Ascending aorta (tissue), 2 donors: ENCODE results near the gene SMTN. TPM values are rescaled to one million over a fixed set of nuclear protein-coding genes. Genes with fewer than 3 reads are reported as not detected.
"Not testable (repeated sequence)": the region's sequence is repeated elsewhere in the genome, so short reads cannot be mapped to it uniquely, and the experiment has no call there.

ENCODE experiments used
- DNase-seq, 2 donors: peaks; one replicate each; pipeline ENCODE4 v3.0.0-alpha.2; 2019; ENCODE audit warnings: low spot score in 2 of 2
- H3K27ac ChIP-seq, 2 donors: fragments of 200-600 bp; sonication (generic); one replicate each; pipeline ENCODE4 v1.5.1; 2016 to 2017; ENCODE audit warnings: mild to moderate bottlenecking in 1 of 2
- H3K27me3 ChIP-seq: fragments of 200-600 bp; sonication (generic); one replicate; pipeline ENCODE4 v1.5.1; 2017
- H3K36me3 ChIP-seq, 2 donors: fragments of 200-600 bp; sonication (generic); one replicate each; pipeline ENCODE4 v1.5.1; 2016
- H3K4me1 ChIP-seq, 2 donors: fragments of 200-600 bp; sonication (generic); one replicate each; pipeline ENCODE4 v1.5.1; 2016 to 2017; ENCODE audit warnings: mild to moderate bottlenecking in 1 of 2
- H3K4me3 ChIP-seq, 2 donors: fragments of 200-600 bp; sonication (generic); one replicate each; pipeline ENCODE4 v1.5.1; 2016 to 2017; ENCODE audit warnings: mild to moderate bottlenecking in 1 of 2
- H3K9me3 ChIP-seq, 2 donors: fragments of 200-600 bp; sonication (generic); one replicate each; pipeline ENCODE4 v1.5.1; 2016
- intact Hi-C: fragments of 100-400 bp; cut with DNase I; formaldehyde crosslinking; loops from one replicate; pipeline ENCODE4 v1.15.1; 2023
- total RNA-seq: library from RNA; depleted of rRNA; stranded (reverse); fragments of >200 nt; gene quantifications from one replicate; pipeline ENCODE4 v1.1.0, GENCODE V29; 2016
- TF ChIP-seq, protein P1 (sequence below), 3 experiments: fragments of 200-600 bp in 2 of 3; fragments of 450-650 bp in 1 of 3; sonication (generic) in 2 of 3; IDR thresholded peaks; one replicate each; pipeline ENCODE4 v1.5.1; 2016 to 2019; ENCODE audit warnings: antibody characterized with exemption in 3 of 3, mild to moderate bottlenecking in 1 of 3, moderate library complexity in 1 of 3

Gene SMTN
- total RNA-seq, 1 donor from 2014 or later, result 671 TPM

DNA sequence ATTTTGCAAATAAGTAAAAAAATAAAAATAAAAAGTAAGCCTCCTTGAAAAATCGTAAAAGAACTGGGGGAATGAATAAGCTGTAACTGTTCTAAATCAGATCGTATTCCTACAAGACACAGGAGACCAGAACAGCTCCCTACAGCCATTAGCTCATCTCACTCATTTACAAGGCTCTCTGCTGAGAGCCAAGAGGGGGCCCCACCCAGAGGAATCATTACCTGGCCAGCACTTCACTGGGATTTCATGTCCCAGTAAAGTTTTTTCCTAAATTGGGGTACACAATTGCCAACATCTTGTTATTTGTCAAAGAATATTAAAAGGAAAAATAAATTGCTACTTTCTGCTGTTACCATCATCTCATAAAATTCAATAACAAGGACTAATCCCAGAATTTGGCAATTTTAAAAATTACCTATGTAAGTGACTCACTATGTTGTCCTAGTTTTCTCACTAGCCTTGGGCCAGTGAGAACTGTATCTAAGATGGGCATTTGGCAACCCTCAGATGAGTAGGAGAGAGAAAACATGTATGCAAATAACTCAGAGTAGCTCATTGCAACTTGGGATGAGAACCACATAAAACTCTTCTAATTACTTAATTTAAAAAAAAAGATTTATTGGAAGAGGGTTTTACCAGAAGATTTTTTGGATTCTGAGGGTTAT, 18.4 kb upstream of the SMTN start:
- intact Hi-C loops, result no loop called here
- H3K27ac ChIP-seq, result no peak overlapping the region

GRCh38 chr22:31064369-31064768, 16.7 kb upstream of the SMTN start:
- Histone ChIP-seq H3K4me3 (no peak overlapping the region), H3K27ac (no peak overlapping the region), H3K9me3 (no peaks in the 10 kb centered on the region), H3K27me3 (no peaks in the 10 kb centered on the region), H3K4me1 (no peaks in the 10 kb centered on the region), H3K36me3 (no peaks in the 10 kb centered on the region)
- no peak for DNase-seq
- TF ChIP-seq, protein P1, sequence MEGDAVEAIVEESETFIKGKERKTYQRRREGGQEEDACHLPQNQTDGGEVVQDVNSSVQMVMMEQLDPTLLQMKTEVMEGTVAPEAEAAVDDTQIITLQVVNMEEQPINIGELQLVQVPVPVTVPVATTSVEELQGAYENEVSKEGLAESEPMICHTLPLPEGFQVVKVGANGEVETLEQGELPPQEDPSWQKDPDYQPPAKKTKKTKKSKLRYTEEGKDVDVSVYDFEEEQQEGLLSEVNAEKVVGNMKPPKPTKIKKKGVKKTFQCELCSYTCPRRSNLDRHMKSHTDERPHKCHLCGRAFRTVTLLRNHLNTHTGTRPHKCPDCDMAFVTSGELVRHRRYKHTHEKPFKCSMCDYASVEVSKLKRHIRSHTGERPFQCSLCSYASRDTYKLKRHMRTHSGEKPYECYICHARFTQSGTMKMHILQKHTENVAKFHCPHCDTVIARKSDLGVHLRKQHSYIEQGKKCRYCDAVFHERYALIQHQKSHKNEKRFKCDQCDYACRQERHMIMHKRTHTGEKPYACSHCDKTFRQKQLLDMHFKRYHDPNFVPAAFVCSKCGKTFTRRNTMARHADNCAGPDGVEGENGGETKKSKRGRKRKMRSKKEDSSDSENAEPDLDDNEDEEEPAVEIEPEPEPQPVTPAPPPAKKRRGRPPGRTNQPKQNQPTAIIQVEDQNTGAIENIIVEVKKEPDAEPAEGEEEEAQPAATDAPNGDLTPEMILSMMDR (IDR thresholded peaks at IDR 0.05), result no peak
- intact Hi-C loops, result no loop called here

More for the DNA sequence above, 18.4 kb upstream of the SMTN start:
- Histone ChIP-seq H3K27me3 (no peaks in the 10 kb centered on the region), H3K36me3 (no peaks in the 10 kb centered on the region), H3K9me3 (no peaks in the 10 kb centered on the region), H3K4me1 (no peaks in the 10 kb centered on the region), H3K4me3 (no peak overlapping the region)
- DNase-seq, result no peak
- TF ChIP-seq, protein P1 (IDR thresholded peaks at IDR 0.05), result no peak

DNA sequence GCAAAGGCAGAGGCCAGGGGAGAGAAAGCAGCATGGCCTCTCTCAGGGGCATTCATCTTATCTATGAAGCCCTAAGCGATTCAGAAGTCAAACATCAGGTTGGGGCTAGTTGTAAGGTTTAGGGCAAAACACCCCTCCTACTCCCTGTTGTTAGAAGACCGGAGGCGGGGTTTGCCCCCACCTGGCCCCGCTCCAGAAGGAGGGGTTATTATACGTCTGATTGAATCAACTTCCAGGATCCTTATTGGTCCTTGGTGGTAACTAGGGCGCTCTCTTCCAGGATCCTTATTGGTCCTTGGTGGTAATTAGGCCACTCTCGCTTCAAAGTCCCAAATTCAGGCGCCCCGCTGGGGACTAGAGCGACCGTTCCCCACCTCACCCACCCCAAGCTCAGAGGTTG, 12.1 kb upstream of the SMTN start:
- DNase-seq, result no peak
- no peak overlapping the region for H3K27ac ChIP-seq
- H3K4me3 ChIP-seq, result no peak overlapping the region
- TF ChIP-seq, protein P1 (IDR thresholded peaks at IDR 0.05), result no peak
- no peaks in the 10 kb centered on the region for H3K4me1 ChIP-seq
- no peaks in the 10 kb centered on the region for H3K27me3 ChIP-seq
- intact Hi-C loops, result no loop called here
- H3K36me3 ChIP-seq, result no peaks in the 10 kb centered on the region
- H3K9me3 ChIP-seq, result no peaks in the 10 kb centered on the region

DNA sequence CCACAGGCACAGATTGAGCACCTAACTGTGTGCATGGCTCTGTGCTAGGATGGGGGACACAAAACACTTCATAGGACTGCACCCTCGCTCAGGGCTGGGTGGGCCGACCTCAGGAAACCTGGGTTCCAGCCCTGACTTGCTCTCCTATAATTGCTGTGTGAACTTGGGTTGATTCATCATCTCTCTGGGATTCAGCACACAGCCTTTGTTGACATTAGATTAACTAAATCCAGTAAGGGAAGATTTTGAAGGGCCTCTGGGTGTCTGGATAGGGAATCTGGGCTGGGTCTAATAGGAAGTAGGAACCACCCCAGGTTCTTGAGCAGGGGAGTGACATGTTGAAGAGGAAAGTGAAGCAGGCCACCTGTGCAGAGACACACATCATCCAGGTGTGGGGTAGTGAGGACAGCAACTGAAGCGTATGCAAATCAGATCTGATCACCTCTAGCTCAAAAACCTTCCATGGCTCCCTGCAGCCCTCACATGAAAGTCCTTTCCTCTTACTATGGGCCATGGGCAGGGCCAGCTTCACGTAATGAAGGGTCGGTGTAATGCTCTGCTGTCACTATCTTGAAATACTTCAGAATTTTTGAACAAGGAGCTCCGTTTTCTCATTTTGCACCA, 11.3 kb upstream of the SMTN start:
- H3K27ac ChIP-seq, H3K36me3 ChIP-seq, H3K27me3 ChIP-seq, H3K4me3 ChIP-seq, H3K4me1 ChIP-seq, H3K9me3 ChIP-seq, intact Hi-C loops, DNase-seq: not testable (repeated sequence)

DNA sequence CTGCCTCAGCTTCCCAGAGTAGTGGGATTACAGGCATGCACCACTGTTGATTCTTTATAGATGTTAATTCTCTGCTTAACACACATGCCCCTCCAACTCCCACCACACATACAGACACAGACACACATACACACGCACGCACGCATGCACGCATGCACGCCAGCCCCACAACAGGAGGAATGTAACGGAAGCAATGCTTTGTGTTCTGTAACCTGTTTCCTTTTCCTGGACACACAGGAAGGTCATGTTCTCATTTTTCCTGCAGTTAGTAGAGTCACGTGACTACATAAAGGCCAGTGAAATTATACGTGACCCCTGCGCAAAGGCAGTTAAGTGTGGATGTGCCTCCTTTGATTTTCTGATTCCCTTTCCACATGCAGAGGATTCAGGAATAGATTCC, 8.0 kb upstream of the SMTN start:
- H3K4me3 ChIP-seq, DNase-seq, H3K27ac ChIP-seq, H3K27me3 ChIP-seq, H3K4me1 ChIP-seq, H3K9me3 ChIP-seq, intact Hi-C loops, H3K36me3 ChIP-seq: not testable (repeated sequence)

DNA sequence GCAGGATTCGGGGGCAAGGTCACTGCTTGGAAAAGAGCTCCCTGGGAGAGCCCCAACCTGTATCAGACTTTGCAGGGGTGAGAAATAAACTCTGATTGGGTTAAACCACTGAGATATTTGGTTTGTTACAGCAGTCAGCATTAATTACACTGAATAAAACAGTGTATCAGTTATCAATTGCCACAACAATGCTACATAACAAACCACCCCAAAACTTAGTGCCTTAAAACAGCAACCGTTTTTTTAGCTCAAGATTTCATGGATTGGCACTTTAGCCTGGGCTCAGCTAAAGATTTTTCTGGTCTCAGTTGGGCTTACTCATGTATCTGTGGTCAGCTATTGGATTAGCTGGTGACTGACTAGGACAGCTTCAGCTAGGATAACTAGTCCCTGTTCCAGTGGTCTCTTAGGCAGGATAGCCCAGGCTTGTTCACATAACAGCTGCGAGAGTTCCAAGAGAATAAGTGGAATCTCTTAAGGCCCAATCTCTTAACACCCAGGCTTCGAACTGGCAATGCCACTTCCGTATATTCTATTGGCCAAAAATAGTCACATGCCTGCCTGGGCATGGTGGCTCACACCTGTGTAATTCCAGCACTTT, 7.5 kb upstream of the SMTN start:
- intact Hi-C loops, H3K4me3 ChIP-seq, H3K4me1 ChIP-seq, H3K9me3 ChIP-seq, H3K36me3 ChIP-seq, DNase-seq, H3K27me3 ChIP-seq: not testable (repeated sequence)
- peak overlapping the region in 1 of 2 donors; percentile 14 for H3K27ac ChIP-seq

GRCh38 chr22:31075961-31076360, 5.2 kb upstream of the SMTN start:
- no peaks in the 10 kb centered on the region for H3K36me3 ChIP-seq
- H3K9me3 ChIP-seq, result no peaks in the 10 kb centered on the region
- DNase-seq, result peak; percentile 73 to 96
- no peak overlapping the region for H3K4me3 ChIP-seq
- H3K27ac ChIP-seq, result peak overlapping the region; percentile 85
- no peaks in the 10 kb centered on the region for H3K27me3 ChIP-seq
- H3K4me1 ChIP-seq, result peaks cover 4 to 8% of the 10 kb centered on the region in 2 donors
- TF ChIP-seq, protein P1 (IDR thresholded peaks at IDR 0.05), result no peak
- intact Hi-C loops, result no loop called here
